Hepatocyte (in vitro differentiated cells): ENCODE results near the gene TEAD1. TPM values are rescaled to one million over a fixed set of nuclear protein-coding genes. Genes with fewer than 3 reads are reported as not detected.

Experiments used
- DNase-seq: peaks from one replicate; pipeline ENCODE4 v3.0.0-alpha.2; 2016; ENCODE audit warnings: low spot score
- H2AFZ ChIP-seq: fragments of 200-600 bp; sonication (generic); 2 replicates; pipeline ENCODE4 v1.6.0; 2016; ENCODE audit warnings: antibody characterized with exemption, mild to moderate bottlenecking
- H3K27ac ChIP-seq: fragments of 200-600 bp; sonication (generic); 2 replicates; pipeline ENCODE4 v1.5.1; 2016; ENCODE audit warnings: mild to moderate bottlenecking
- H3K27me3 ChIP-seq: fragments of 200-600 bp; sonication (generic); 2 replicates; pipeline ENCODE4 v1.6.1; 2016
- H3K36me3 ChIP-seq: fragments of 200-600 bp; sonication (generic); replicated peaks from 2 replicates; pipeline ENCODE4 v1.5.1; 2016; ENCODE audit warnings: low read depth; ENCODE audit not compliant: insufficient read depth
- H3K4me1 ChIP-seq: fragments of 200-600 bp; sonication (generic); 2 replicates; pipeline ENCODE4 v1.5.1; 2016; ENCODE audit warnings: mild to moderate bottlenecking, moderate library complexity; ENCODE audit not compliant: insufficient read depth
- H3K4me2 ChIP-seq: fragments of 200-600 bp; sonication (generic); 2 replicates; pipeline ENCODE4 v1.6.0; 2016
- H3K4me3 ChIP-seq: fragments of 200-600 bp; sonication (generic); 2 replicates; pipeline ENCODE4 v1.5.1; 2016; ENCODE audit warnings: mild to moderate bottlenecking
- H3K79me2 ChIP-seq: fragments of 200-600 bp; sonication (generic); 2 replicates; pipeline ENCODE4 v1.6.0; 2017; ENCODE audit warnings: mild to moderate bottlenecking
- H3K9me2 ChIP-seq: fragments of 200-600 bp; sonication (generic); replicated peaks from 2 replicates; pipeline ENCODE4 v1.6.0; 2017; ENCODE audit warnings: mild to moderate bottlenecking; ENCODE audit not compliant: insufficient read depth
- H3K9me3 ChIP-seq: fragments of 200-600 bp; sonication (generic); 2 replicates; pipeline ENCODE4 v1.5.1; 2016; ENCODE audit warnings: low read depth, mild to moderate bottlenecking
- H4K20me1 ChIP-seq: fragments of 200-600 bp; sonication (generic); 2 replicates; pipeline ENCODE4 v1.6.0; 2016; ENCODE audit warnings: mild to moderate bottlenecking; ENCODE audit not compliant: insufficient read depth, poor library complexity, severe bottlenecking
- EZH2 ChIP-seq: fragments of 200-600 bp; sonication (generic); IDR thresholded peaks from 2 replicates; pipeline ENCODE4 v1.6.1; 2016; ENCODE audit warnings: antibody characterized with exemption, mild to moderate bottlenecking, borderline replicate concordance
- EZH2phosphoT487 ChIP-seq: fragments of 200-600 bp; sonication (generic); IDR thresholded peaks from one replicate; pipeline ENCODE4 v1.6.1; 2018; ENCODE audit warnings: antibody characterized with exemption, mild to moderate bottlenecking, low read depth, moderate library complexity; ENCODE audit not compliant: unreplicated experiment, severe bottlenecking
- WGBS: methylation state at CpG from one replicate; pipeline ENCODE4 v1.1.6; 2016; ENCODE audit warnings: low lambda C conversion rate; ENCODE audit errors: missing lambda C conversion rate; 5-methylcytosine and 5-hydroxymethylcytosine counted together
- polyA plus RNA-seq: library from polyadenylated mRNA; unstranded; fragments of >200 nt; fragmentation: Nextera tagmentation; extraction: Ambion mirVana; gene quantifications from 2 replicates; pipeline ENCODE4 v1.2.1, GENCODE V29; 2016
- total RNA-seq: library from RNA; depleted of rRNA; stranded (reverse); fragments of >200 nt; gene quantifications from 2 replicates; pipeline ENCODE4 v1.2.3, GENCODE V29; 2014
- TF ChIP-seq, protein P1 (sequence below): fragments of 200-600 bp; sonication (generic); IDR thresholded peaks from 2 replicates; pipeline ENCODE4 v1.5.1; 2016; ENCODE audit warnings: antibody characterized with exemption, mild to moderate bottlenecking; ENCODE audit not compliant: poor library complexity

Gene TEAD1
- total and polyA plus RNA-seq, 2 experiments from 2014 or later, result 37.2 to 82.2 TPM

DNA sequence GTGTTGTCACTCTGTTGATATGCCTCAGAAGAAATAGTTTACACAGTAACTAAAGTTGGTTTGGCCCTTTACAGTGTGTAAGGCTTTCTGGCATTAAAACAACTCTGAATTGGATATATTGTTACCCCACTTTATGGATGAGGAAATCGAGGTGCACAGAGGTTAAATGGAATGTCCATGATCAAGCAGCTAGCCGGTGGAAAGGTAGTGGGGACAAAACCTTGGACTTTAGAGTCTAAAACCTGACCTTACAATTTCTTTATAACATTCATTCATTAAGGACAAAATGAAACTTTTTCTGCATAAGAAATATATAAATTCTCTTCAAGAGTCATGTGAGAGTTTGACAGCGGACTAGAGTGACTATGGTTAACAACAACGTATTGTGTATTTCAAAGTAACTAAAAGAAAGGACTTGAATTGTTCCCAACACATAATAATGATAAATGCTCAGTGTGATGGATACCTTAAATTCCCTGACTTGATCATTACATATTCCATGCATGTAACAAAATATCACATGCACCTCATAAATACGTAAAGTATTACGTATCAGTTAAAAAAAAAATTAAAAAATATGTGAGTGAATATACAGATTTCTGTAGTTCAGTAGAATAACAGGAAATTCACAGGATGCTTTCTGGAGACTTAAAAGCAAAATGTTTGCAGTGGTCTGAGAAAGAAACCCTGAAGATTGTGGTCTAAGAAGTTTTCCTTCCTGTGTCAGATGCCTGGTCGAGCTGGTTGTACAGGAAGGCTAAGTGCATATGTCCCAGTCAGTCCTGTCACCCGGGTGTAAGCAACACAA is 51.0 kb downstream of the TEAD1 start:
- H3K4me2 ChIP-seq, result peak overlapping the region; percentile 61
- 71% methylated on average over 8 of the region's 8 CpGs for WGBS
- H3K9me3 ChIP-seq, result no peaks in the 10 kb centered on the region
- H3K27me3 ChIP-seq, result no peaks in the 10 kb centered on the region
- TF ChIP-seq EZH2phosphoT487 (no peak), EZH2 (no peak)
- TF ChIP-seq, protein P1, sequence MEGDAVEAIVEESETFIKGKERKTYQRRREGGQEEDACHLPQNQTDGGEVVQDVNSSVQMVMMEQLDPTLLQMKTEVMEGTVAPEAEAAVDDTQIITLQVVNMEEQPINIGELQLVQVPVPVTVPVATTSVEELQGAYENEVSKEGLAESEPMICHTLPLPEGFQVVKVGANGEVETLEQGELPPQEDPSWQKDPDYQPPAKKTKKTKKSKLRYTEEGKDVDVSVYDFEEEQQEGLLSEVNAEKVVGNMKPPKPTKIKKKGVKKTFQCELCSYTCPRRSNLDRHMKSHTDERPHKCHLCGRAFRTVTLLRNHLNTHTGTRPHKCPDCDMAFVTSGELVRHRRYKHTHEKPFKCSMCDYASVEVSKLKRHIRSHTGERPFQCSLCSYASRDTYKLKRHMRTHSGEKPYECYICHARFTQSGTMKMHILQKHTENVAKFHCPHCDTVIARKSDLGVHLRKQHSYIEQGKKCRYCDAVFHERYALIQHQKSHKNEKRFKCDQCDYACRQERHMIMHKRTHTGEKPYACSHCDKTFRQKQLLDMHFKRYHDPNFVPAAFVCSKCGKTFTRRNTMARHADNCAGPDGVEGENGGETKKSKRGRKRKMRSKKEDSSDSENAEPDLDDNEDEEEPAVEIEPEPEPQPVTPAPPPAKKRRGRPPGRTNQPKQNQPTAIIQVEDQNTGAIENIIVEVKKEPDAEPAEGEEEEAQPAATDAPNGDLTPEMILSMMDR, result no peak
- peaks cover 66% of the 10 kb centered on the region for H3K4me1 ChIP-seq
- no peaks in the 10 kb centered on the region for H3K36me3 ChIP-seq
- H3K27ac ChIP-seq, result peak overlapping the region; percentile 93
- no peak overlapping the region for H3K4me3 ChIP-seq
- no peak for DNase-seq
- no peak overlapping the region for H2AFZ ChIP-seq
- H3K79me2 ChIP-seq, result peaks cover 98% of the 10 kb centered on the region
- no peaks in the 10 kb centered on the region for H3K9me2 ChIP-seq
- peaks cover 27% of the 10 kb centered on the region for H4K20me1 ChIP-seq

DNA sequence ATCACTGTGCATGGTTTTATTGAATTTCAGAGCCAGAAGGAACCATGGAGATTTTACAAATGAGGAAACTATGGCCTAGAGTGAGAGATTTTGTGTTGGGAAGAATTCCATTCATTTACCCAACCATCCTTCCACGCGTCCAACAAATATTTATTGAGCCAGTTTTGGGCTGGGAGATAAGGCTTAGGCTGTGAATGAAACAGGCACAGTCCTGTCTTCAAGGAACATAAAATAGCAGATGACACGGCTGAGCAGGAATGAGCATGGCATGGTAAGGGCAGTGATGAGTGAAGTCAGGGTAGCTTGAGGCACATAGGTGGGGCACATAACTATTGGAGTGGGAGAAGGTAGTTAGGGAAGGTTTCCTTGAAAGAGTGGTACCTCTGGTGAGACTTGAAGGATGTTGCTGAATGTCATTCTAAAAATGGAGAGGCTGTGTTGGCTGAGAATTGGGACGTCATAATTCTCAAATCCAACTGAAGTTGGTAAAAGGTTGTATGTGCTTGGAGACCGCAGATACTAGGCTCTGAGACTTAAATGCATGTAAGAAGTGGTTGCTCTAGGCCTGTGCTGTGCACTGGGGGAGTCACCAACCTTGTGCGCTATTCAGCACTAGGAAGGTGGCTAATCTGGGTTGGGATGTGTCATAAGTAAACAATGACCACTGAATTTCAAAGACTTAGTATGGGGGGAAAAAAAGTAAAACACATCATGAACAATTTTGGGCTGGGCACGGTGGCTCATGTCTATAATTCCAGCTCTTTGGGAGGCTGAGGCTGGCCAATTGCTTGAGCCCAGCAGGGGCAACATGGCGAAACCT is 51.9 kb downstream of the TEAD1 start:
- H3K9me2 ChIP-seq, result no peaks in the 10 kb centered on the region
- no peak for DNase-seq
- H3K9me3 ChIP-seq, result no peaks in the 10 kb centered on the region
- WGBS, result 75% methylated on average over 8 of the region's 8 CpGs
- no peaks in the 10 kb centered on the region for H3K27me3 ChIP-seq
- H3K4me3 ChIP-seq, result no peak overlapping the region
- peak overlapping the region; percentile 93 for H3K27ac ChIP-seq
- H3K4me1 ChIP-seq, result peaks cover 66% of the 10 kb centered on the region
- TF ChIP-seq, protein P1, result no peak
- no peak for TF ChIP-seq EZH2
- TF ChIP-seq EZH2phosphoT487, result no peak
- peaks cover 98% of the 10 kb centered on the region for H3K79me2 ChIP-seq
- H4K20me1 ChIP-seq, result peaks cover 28% of the 10 kb centered on the region
- H3K4me2 ChIP-seq, result no peak overlapping the region
- H3K36me3 ChIP-seq, result no peaks in the 10 kb centered on the region
- no peak overlapping the region for H2AFZ ChIP-seq

DNA sequence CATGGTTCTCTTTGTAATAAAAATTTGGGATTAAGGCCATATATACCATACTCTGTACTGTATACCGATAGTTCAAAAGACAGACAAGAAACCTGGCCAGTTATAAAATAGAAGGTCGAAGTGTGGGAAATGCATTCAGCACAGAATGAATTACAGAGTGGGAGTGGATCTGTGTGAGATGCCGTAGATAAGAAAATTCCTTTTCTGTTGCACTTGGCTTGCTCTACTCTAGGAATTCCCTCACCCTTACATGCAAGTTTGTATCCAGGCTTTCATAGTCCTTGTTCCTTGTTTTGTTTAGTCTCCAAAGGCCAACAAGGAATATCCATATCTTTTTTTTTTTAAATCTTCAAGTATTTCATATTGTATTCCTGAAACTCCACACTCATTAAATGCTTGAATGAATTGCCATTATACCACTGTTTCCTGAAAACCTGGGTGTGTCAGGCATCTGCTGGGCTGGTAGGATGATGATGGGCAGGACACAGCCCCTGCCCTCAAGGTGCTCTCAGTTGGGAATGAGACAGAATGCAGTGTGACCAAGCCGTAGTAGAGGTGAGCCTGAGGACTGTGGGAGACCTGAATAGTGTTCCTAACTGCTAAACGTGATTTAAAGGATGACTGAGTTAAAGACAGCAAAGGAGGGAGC is 53.5 kb downstream of the TEAD1 start:
- TF ChIP-seq, protein P1, result no peak
- TF ChIP-seq EZH2 (no peak), EZH2phosphoT487 (no peak)
- Histone ChIP-seq H2AFZ (no peak overlapping the region), H3K4me2 (no peak overlapping the region), H3K27ac (no peak overlapping the region), H3K27me3 (no peaks in the 10 kb centered on the region), H3K9me3 (no peaks in the 10 kb centered on the region), H3K4me3 (no peak overlapping the region), H3K79me2 (peaks cover 98% of the 10 kb centered on the region), H3K4me1 (peaks cover 56% of the 10 kb centered on the region), H3K9me2 (no peaks in the 10 kb centered on the region), H3K36me3 (no peaks in the 10 kb centered on the region), H4K20me1 (peaks cover 36% of the 10 kb centered on the region)
- DNase-seq, result no peak
- 46% methylated on average over 5 of the region's 5 CpGs for WGBS
